H1 (cell line): ENCODE data around the gene TRDMT1. TPM values are rescaled to one million over a fixed set of nuclear protein-coding genes. Genes with fewer than 3 reads are reported as not detected.

Experiments
- SP1 ChIP-seq: IDR thresholded peaks from 2 replicates; pipeline ENCODE4 v1.6.1; 2011; ENCODE audit warnings: low read depth, low read length
- TCF12 ChIP-seq: IDR thresholded peaks from 2 replicates; pipeline ENCODE4 v1.6.1; 2011; ENCODE audit warnings: low read depth, mild to moderate bottlenecking, low read length
- polyA plus RNA-seq, 7 experiments: library from polyadenylated mRNA; depleted of rRNA in 3 of 7; stranded (reverse) in 5 of 7; unstranded in 2 of 7; fragments of >200 nt in 5 of 7; fragments of 200-250 nt in 2 of 7; gene quantifications; 1 replicate in 5 of 7; 2 replicates in 1 of 7; 4 replicates in 1 of 7; pipeline versions ENCODE4 v1.2.1 to v1.2.3, GENCODE V29; 2011 to 2013; ENCODE audit warnings: missing spikeins in 2 of 7, mixed read lengths in 2 of 7
- total RNA-seq: library from RNA; stranded (reverse); fragmentation: NEBNext Ultra II Directional; extraction: Animal tissue kit (Norgen Biotek cat#: 25700); gene quantifications from 2 replicates; pipeline ENCODE4 v1.2.1, GENCODE V29; 2021
- TF ChIP-seq, protein P1 (sequence below): IDR thresholded peaks from 2 replicates; pipeline ENCODE4 v1.6.1; 2011; ENCODE audit warnings: low read length, improper control_type of control experiment

Gene TRDMT1
- total and polyA plus RNA-seq, 2 of the 8 experiments (the other 6 are each of a cell fraction or from before 2014, with no cell fraction given): 7.4 to 21.4 TPM

- TF ChIP-seq, protein P1, sequence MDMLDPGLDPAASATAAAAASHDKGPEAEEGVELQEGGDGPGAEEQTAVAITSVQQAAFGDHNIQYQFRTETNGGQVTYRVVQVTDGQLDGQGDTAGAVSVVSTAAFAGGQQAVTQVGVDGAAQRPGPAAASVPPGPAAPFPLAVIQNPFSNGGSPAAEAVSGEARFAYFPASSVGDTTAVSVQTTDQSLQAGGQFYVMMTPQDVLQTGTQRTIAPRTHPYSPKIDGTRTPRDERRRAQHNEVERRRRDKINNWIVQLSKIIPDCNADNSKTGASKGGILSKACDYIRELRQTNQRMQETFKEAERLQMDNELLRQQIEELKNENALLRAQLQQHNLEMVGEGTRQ: no peak
- TF ChIP-seq SP1 (no peak), TCF12 (no peak)
Observed at GRCh38 chr10:17208476-17208875, 7.0 kb upstream of the TRDMT1 start (continued).
